Posterior cingulate gyrus (tissue), 11 donors: ENCODE results near the gene MITF.
A peak's percentile ranks its signal among the peaks of the same experiment; 100 is the strongest.

ENCODE experiments used
- DNase-seq, 10 donors: peaks; one replicate each; pipeline versions ENCODE4 v3.0.0 to v3.0.0-alpha.2; 2020 to 2021; ENCODE audit warnings: mixed read lengths in 3 of 10
- intact Hi-C: fragments of 100-400 bp; cut with DNase I; formaldehyde crosslinking; loops from one replicate; pipeline ENCODE4 v1.15.1; 2023

Gene MITF

GRCh38 chr3:69739204-69740102, at the start of gene MITF:
Gene MITF (plus strand): TSS chr3:69739464. CDS start chr3:69739598, 134 bp downstream.
- intact Hi-C loops: loop anchor here (2.0 to 5.0 kb wide), 3 partner anchors 43 to 208 kb away; no protein-coding TSS in a partner anchor
- DNase-seq: peak; percentile 91 to 99 (median 96)

- intact Hi-C loops: loop anchor here (1.0 to 2.0 kb wide), 4 partner anchors 47 to 257 kb away; partner anchors contain the start of gene MITF
- DNase-seq: no peak
These were observed 47.4 kb upstream of the MITF start for GRCh38 chr3:69691860-69692259.

- intact Hi-C loops: no loop called here
These were observed 46.5 kb upstream of the MITF start for GRCh38 chr3:69692761-69693160.

GRCh38 chr3:69695443-69695842, 43.8 kb upstream of the MITF start:
- intact Hi-C loops: no loop called here
- no peak for DNase-seq

More at GRCh38 chr3:69692761-69693160, 46.5 kb upstream of the MITF start:
- no peak for DNase-seq

- DNase-seq: no peak
- intact Hi-C loops: no loop called here
These were observed 43.3 kb upstream of the MITF start for GRCh38 chr3:69695933-69696332.

GRCh38 chr3:69696367-69696766, 42.9 kb upstream of the MITF start:
- no peak for DNase-seq
- intact Hi-C loops: no loop called here

GRCh38 chr3:69697381-69697780, 41.9 kb upstream of the MITF start:
- DNase-seq: no peak
- intact Hi-C loops: no loop called here

GRCh38 chr3:69698728-69699127, 40.5 kb upstream of the MITF start:
- intact Hi-C loops: no loop called here
- no peak for DNase-seq

GRCh38 chr3:69699183-69699582, 40.1 kb upstream of the MITF start:
- intact Hi-C loops: no loop called here

GRCh38 chr3:69700949-69701348, 38.3 kb upstream of the MITF start:
- intact Hi-C loops: no loop called here

More at GRCh38 chr3:69699183-69699582, 40.1 kb upstream of the MITF start:
- no peak for DNase-seq

GRCh38 chr3:69710153-69710977, 28.9 kb upstream of the MITF start:
- intact Hi-C loops: no loop called here
- no peak for DNase-seq

More at GRCh38 chr3:69700949-69701348, 38.3 kb upstream of the MITF start:
- no peak for DNase-seq

GRCh38 chr3:69712269-69712668, 27.0 kb upstream of the MITF start:
- DNase-seq: no peak
- intact Hi-C loops: no loop called here

- intact Hi-C loops: no loop called here
- no peak for DNase-seq
These were observed 26.3 kb upstream of the MITF start for GRCh38 chr3:69712933-69713332.

- intact Hi-C loops: no loop called here
These were observed 24.1 kb upstream of the MITF start for GRCh38 chr3:69715204-69715603.

GRCh38 chr3:69716119-69716518, 23.1 kb upstream of the MITF start:
- DNase-seq: no peak
- intact Hi-C loops: no loop called here

More at GRCh38 chr3:69715204-69715603, 24.1 kb upstream of the MITF start:
- DNase-seq: no peak

GRCh38 chr3:69718866-69719586, 20.2 kb upstream of the MITF start:
- intact Hi-C loops: no loop called here
- DNase-seq: no peak

GRCh38 chr3:69719587-69720122, 19.6 kb upstream of the MITF start:
- DNase-seq: no peak

GRCh38 chr3:69720824-69721223, 18.4 kb upstream of the MITF start:
- intact Hi-C loops: no loop called here

More at GRCh38 chr3:69719587-69720122, 19.6 kb upstream of the MITF start:
- intact Hi-C loops: no loop called here

GRCh38 chr3:69723389-69723788, 15.9 kb upstream of the MITF start:
- intact Hi-C loops: no loop called here
- no peak for DNase-seq

More at GRCh38 chr3:69720824-69721223, 18.4 kb upstream of the MITF start:
- no peak for DNase-seq
